Measurements from ENCODE around the gene SYT14.
"Not testable (repeated sequence)": the region's sequence is repeated elsewhere in the genome, so short reads cannot be mapped to it uniquely, and the experiment has no call there.

The SYT14 gene

GRCh38 chr1:209901211-209901610 is 36.8 kb upstream of the SYT14 start:
- Histone ChIP-seq H2BK120ac (ENCODE audit: low read depth, low read length) (no peak overlapping the region), H3K4me3 (ENCODE audit: low read length) (no peak overlapping the region), H3K18ac (ENCODE audit: low read length) (no peak overlapping the region), H3K4ac (ENCODE audit: low read depth, low read length) (no peak overlapping the region), H2BK15ac (replicated peaks; ENCODE audit: low read depth) (no peak overlapping the region), H3K9ac (ENCODE audit: low read length) (no peak overlapping the region), H3K23ac (ENCODE audit: low read length) (no peak overlapping the region), H3K4me2 (ENCODE audit: low read length) (no peak overlapping the region), H3K79me1 (ENCODE audit: low read length) (no peaks in the 10 kb centered on the region), H2BK5ac (ENCODE audit: low read length) (no peak overlapping the region), H4K8ac (ENCODE audit: low read depth, low read length) (no peak overlapping the region), H4K5ac (ENCODE audit: low read length) (no peak overlapping the region), H3K56ac (ENCODE audit: low read length) (no peak overlapping the region), H3K4me1 (ENCODE audit: control insufficient read depth, low read depth, low read length) (no peaks in the 10 kb centered on the region), H2AK5ac (ENCODE audit: low read length) (no peak overlapping the region), H3K36me3 (ENCODE audit: control insufficient read depth, insufficient read depth, low read length) (no peaks in the 10 kb centered on the region), H3K79me2 (ENCODE audit: control insufficient read depth, insufficient read depth, low read length) (no peaks in the 10 kb centered on the region), H3K27me3 (ENCODE audit: insufficient read depth, low read length, poor library complexity) (no peaks in the 10 kb centered on the region), H3K27ac (ENCODE audit: low read depth, low read length) (no peak overlapping the region)
- DNase-seq: no peak
- WGBS (ENCODE audit: extremely low coverage, insufficient coverage, low lambda C conversion rate): no CpG with 5 or more reads among the region's 2 CpGs

DNA sequence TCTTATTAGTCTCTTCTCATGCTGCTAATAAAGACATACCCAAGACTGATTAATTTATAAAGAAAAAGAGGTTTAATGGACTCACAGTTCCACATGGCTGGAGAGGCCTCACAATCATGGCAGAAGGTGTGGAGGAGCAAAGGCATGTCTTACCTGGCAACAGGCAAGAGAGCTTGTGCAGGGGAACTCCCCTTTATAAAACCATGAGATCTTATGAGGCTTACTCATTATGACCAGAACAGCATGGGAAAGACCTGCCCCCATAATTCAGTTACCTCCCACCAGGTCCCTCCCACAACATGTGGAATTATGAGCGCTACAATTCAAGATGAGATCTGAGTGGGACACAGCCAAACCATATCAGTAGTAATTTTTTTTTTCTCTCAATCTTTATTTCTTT is 33.2 kb upstream of the SYT14 start:
- H3K79me1 ChIP-seq (ENCODE audit: low read length); H3K79me2 ChIP-seq (ENCODE audit: control insufficient read depth, insufficient read depth, low read length); H3K56ac ChIP-seq (ENCODE audit: low read length): not testable (repeated sequence)

DNA sequence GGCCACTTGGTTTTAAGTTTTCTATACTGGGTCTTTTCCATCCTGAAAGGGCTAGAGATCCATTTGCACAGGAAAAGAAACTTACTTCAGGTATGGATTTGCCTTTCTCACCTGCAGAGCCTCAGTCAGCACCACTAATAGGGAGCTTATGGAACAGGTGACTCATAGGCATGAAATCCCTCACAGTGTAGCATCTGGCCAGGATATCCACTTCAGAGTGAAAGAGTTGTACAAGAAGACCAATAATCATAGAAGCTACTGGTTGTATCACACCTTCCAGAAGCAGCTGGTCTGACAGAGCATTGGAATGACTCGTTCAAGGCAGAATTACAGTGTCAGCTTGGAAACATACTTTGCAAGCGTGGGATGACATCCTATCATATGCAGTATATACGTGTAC is 26.3 kb upstream of the SYT14 start:
- Histone ChIP-seq H3K4me2 (ENCODE audit: low read length) (no peak overlapping the region), H3K79me1 (ENCODE audit: low read length) (no peaks in the 10 kb centered on the region), H3K4me3 (ENCODE audit: low read length) (no peak overlapping the region), H3K36me3 (ENCODE audit: control insufficient read depth, insufficient read depth, low read length) (no peaks in the 10 kb centered on the region), H2BK120ac (ENCODE audit: low read depth, low read length) (no peak overlapping the region), H3K79me2 (ENCODE audit: control insufficient read depth, insufficient read depth, low read length) (no peaks in the 10 kb centered on the region), H3K4ac (ENCODE audit: low read depth, low read length) (no peak overlapping the region), H2BK5ac (ENCODE audit: low read length) (no peak overlapping the region), H3K23ac (ENCODE audit: low read length) (no peak overlapping the region), H3K18ac (ENCODE audit: low read length) (no peak overlapping the region), H4K5ac (ENCODE audit: low read length) (no peak overlapping the region), H3K9ac (ENCODE audit: low read length) (no peak overlapping the region), H2AK5ac (ENCODE audit: low read length) (no peak overlapping the region), H4K8ac (ENCODE audit: low read depth, low read length) (no peak overlapping the region), H3K56ac (ENCODE audit: low read length) (no peak overlapping the region), H3K4me1 (ENCODE audit: control insufficient read depth, low read depth, low read length) (no peaks in the 10 kb centered on the region), H3K27me3 (ENCODE audit: insufficient read depth, low read length, poor library complexity) (no peaks in the 10 kb centered on the region), H3K27ac (ENCODE audit: low read depth, low read length) (no peak overlapping the region), H2BK15ac (replicated peaks; ENCODE audit: low read depth) (no peak overlapping the region)
- WGBS (ENCODE audit: extremely low coverage, insufficient coverage, low lambda C conversion rate): no CpG with 5 or more reads among the region's 3 CpGs
- DNase-seq: no peak

More for the DNA sequence above, 33.2 kb upstream of the SYT14 start:
- not testable (repeated sequence) for H3K27ac ChIP-seq (ENCODE audit: low read depth, low read length); H3K4ac ChIP-seq (ENCODE audit: low read depth, low read length); H4K8ac ChIP-seq (ENCODE audit: low read depth, low read length); H2BK5ac ChIP-seq (ENCODE audit: low read length); H3K23ac ChIP-seq (ENCODE audit: low read length); H3K36me3 ChIP-seq (ENCODE audit: control insufficient read depth, insufficient read depth, low read length); H4K5ac ChIP-seq (ENCODE audit: low read length); DNase-seq; H3K27me3 ChIP-seq (ENCODE audit: insufficient read depth, low read length, poor library complexity); H3K18ac ChIP-seq (ENCODE audit: low read length); H3K9ac ChIP-seq (ENCODE audit: low read length); H2BK120ac ChIP-seq (ENCODE audit: low read depth, low read length); H2BK15ac ChIP-seq (replicated peaks; ENCODE audit: low read depth); H3K4me2 ChIP-seq (ENCODE audit: low read length); H2AK5ac ChIP-seq (ENCODE audit: low read length); H3K4me1 ChIP-seq (ENCODE audit: control insufficient read depth, low read depth, low read length); H3K4me3 ChIP-seq (ENCODE audit: low read length)
- WGBS (ENCODE audit: extremely low coverage, insufficient coverage, low lambda C conversion rate): no CpG with 5 or more reads among the region's 1 CpG

DNA sequence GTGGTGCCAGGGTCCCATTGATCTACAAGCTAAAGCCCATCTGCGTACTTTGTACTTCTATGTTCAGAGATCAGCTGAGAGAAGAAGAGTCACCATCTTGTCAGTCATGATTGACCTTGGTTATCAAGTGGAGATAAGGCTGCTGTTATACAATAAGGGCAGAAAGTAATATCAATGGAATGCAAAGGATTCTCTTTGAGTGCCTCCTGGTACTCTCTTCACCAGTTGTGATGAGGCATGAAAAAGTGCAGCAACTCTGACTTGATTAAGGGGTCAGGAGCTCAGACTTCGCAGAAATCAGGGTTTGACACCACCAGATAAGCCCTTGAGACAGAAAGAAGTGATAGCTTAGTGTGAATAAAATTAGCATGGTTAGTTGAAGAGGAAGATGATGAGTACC is 25.7 kb upstream of the SYT14 start:
- H3K79me2 ChIP-seq (ENCODE audit: control insufficient read depth, insufficient read depth, low read length): no peaks in the 10 kb centered on the region
- no peak for DNase-seq

DNA sequence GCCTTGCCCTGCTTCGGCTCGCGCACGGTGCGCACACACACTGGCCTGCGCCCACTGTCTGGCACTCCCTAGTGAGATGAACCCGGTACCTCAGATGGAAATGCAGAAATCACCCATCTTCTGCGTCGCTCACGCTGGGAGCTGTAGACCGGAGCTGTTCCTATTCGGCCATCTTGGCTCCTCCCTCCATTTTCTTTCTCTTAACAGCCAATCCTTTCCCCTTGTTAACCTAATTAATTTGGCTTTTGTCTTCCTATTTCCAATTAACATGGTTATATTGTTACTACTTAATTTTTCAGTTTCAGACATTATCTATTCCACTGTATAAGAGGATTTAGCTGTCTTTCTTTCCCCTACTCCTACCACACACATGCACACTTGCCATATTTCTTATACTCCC is 18.4 kb upstream of the SYT14 start:
- H3K18ac ChIP-seq (ENCODE audit: low read length); H3K79me2 ChIP-seq (ENCODE audit: control insufficient read depth, insufficient read depth, low read length); H3K27me3 ChIP-seq (ENCODE audit: insufficient read depth, low read length, poor library complexity); H4K5ac ChIP-seq (ENCODE audit: low read length); H3K4ac ChIP-seq (ENCODE audit: low read depth, low read length); H3K27ac ChIP-seq (ENCODE audit: low read depth, low read length); H3K36me3 ChIP-seq (ENCODE audit: control insufficient read depth, insufficient read depth, low read length); H3K4me1 ChIP-seq (ENCODE audit: control insufficient read depth, low read depth, low read length); H2BK15ac ChIP-seq (replicated peaks; ENCODE audit: low read depth); DNase-seq; H2AK5ac ChIP-seq (ENCODE audit: low read length); H3K4me3 ChIP-seq (ENCODE audit: low read length); H2BK5ac ChIP-seq (ENCODE audit: low read length); H2BK120ac ChIP-seq (ENCODE audit: low read depth, low read length); H4K8ac ChIP-seq (ENCODE audit: low read depth, low read length); H3K79me1 ChIP-seq (ENCODE audit: low read length); H3K9ac ChIP-seq (ENCODE audit: low read length); H3K23ac ChIP-seq (ENCODE audit: low read length); H3K56ac ChIP-seq (ENCODE audit: low read length); H3K4me2 ChIP-seq (ENCODE audit: low read length): not testable (repeated sequence)
- no CpG with 5 or more reads among the region's 12 CpGs for WGBS (ENCODE audit: extremely low coverage, insufficient coverage, low lambda C conversion rate)

More for the DNA sequence above, 25.7 kb upstream of the SYT14 start:
- Histone ChIP-seq H2AK5ac (ENCODE audit: low read length) (no peak overlapping the region), H3K27me3 (ENCODE audit: insufficient read depth, low read length, poor library complexity) (no peaks in the 10 kb centered on the region), H3K4me1 (ENCODE audit: control insufficient read depth, low read depth, low read length) (no peaks in the 10 kb centered on the region), H3K18ac (ENCODE audit: low read length) (no peak overlapping the region), H3K4me2 (ENCODE audit: low read length) (no peak overlapping the region), H4K5ac (ENCODE audit: low read length) (no peak overlapping the region), H3K4me3 (ENCODE audit: low read length) (no peak overlapping the region), H2BK15ac (replicated peaks; ENCODE audit: low read depth) (no peak overlapping the region), H3K23ac (ENCODE audit: low read length) (no peak overlapping the region), H2BK5ac (ENCODE audit: low read length) (no peak overlapping the region), H3K79me1 (ENCODE audit: low read length) (no peaks in the 10 kb centered on the region), H4K8ac (ENCODE audit: low read depth, low read length) (no peak overlapping the region), H3K4ac (ENCODE audit: low read depth, low read length) (no peak overlapping the region), H3K36me3 (ENCODE audit: control insufficient read depth, insufficient read depth, low read length) (no peaks in the 10 kb centered on the region), H3K9ac (ENCODE audit: low read length) (no peak overlapping the region), H3K56ac (ENCODE audit: low read length) (no peak overlapping the region), H2BK120ac (ENCODE audit: low read depth, low read length) (no peak overlapping the region), H3K27ac (ENCODE audit: low read depth, low read length) (no peak overlapping the region)
- no CpG with 5 or more reads among the region's 2 CpGs for WGBS (ENCODE audit: extremely low coverage, insufficient coverage, low lambda C conversion rate)

DNA sequence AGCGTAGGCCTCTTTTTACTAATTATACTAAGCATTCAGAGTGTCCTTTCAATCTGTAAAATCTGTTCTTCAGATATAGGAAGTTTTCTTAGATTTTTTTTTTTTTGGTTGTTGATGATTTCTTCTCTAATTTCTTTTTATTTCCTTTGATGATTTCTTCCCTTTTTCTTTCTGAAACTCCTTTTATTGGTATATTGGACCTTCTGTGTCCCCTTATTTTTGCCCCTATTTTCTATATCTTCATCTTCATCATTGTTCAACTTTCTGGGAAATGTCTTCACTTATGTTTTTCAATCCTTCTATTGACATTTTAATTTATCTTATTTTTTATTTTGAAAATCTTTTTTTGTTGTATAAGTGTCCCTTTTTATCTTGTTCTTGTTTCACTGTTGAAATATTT is 17.2 kb upstream of the SYT14 start:
- no peaks in the 10 kb centered on the region for H3K4me1 ChIP-seq (ENCODE audit: control insufficient read depth, low read depth, low read length)
- no peak for DNase-seq
- no peak overlapping the region for H3K4me2 ChIP-seq (ENCODE audit: low read length)
- H3K27me3 ChIP-seq (ENCODE audit: insufficient read depth, low read length, poor library complexity): no peaks in the 10 kb centered on the region
- H3K4ac ChIP-seq (ENCODE audit: low read depth, low read length): no peak overlapping the region
- H3K79me2 ChIP-seq (ENCODE audit: control insufficient read depth, insufficient read depth, low read length): no peaks in the 10 kb centered on the region
- H4K8ac ChIP-seq (ENCODE audit: low read depth, low read length): no peak overlapping the region
- H4K5ac ChIP-seq (ENCODE audit: low read length): no peak overlapping the region
- no peak overlapping the region for H2BK5ac ChIP-seq (ENCODE audit: low read length)
- H3K56ac ChIP-seq (ENCODE audit: low read length): no peak overlapping the region
- H2BK120ac ChIP-seq (ENCODE audit: low read depth, low read length): no peak overlapping the region
- no peak overlapping the region for H3K9ac ChIP-seq (ENCODE audit: low read length)
- WGBS (ENCODE audit: extremely low coverage, insufficient coverage, low lambda C conversion rate): no CpG with 5 or more reads among the region's 1 CpG
- no peak overlapping the region for H3K18ac ChIP-seq (ENCODE audit: low read length)
- no peak overlapping the region for H3K4me3 ChIP-seq (ENCODE audit: low read length)
- no peaks in the 10 kb centered on the region for H3K79me1 ChIP-seq (ENCODE audit: low read length)
- no peak overlapping the region for H3K27ac ChIP-seq (ENCODE audit: low read depth, low read length)
- no peaks in the 10 kb centered on the region for H3K36me3 ChIP-seq (ENCODE audit: control insufficient read depth, insufficient read depth, low read length)
- H2BK15ac ChIP-seq (replicated peaks; ENCODE audit: low read depth): no peak overlapping the region
- no peak overlapping the region for H3K23ac ChIP-seq (ENCODE audit: low read length)
- no peak overlapping the region for H2AK5ac ChIP-seq (ENCODE audit: low read length)

Data from mesendoderm (in vitro differentiated cells).